NCI-H1092 treated with DMSO at 0.1 percent for 48 hours (cell line): Measurements from ENCODE around the gene METTL15.
A peak's percentile ranks its signal among the peaks of the same experiment; 100 is the strongest.
"Not testable (repeated sequence)": the region's sequence is repeated elsewhere in the genome, so short reads cannot be mapped to it uniquely, and the experiment has no call there.

Source experiments
- DNase-seq: peaks from one replicate; lab custom pipeline; 2025; lab: John Stamatoyannopoulos, UW

The METTL15 gene

GRCh38 chr11:28107750-28108618 is at the start of gene METTL15, which contains the start of gene KIF18A:
Gene METTL15 (plus strand): TSS chr11:28108388. CDS start chr11:28113335, 4,947 bp downstream.
Gene KIF18A (minus strand): TSS chr11:28108156. CDS start chr11:28097947, 10,209 bp downstream.
- peak; percentile 98 for DNase-seq

- DNase-seq, result no peak
Observed at GRCh38 chr11:28071305-28071704, 36.9 kb upstream of the METTL15 start.

- no peak for DNase-seq
Observed at GRCh38 chr11:28072321-28072720, 35.9 kb upstream of the METTL15 start.

GRCh38 chr11:28077521-28077920 is 30.7 kb upstream of the METTL15 start:
- DNase-seq, result no peak

- DNase-seq, result no peak
Observed at GRCh38 chr11:28083118-28083517, 25.1 kb upstream of the METTL15 start.

- DNase-seq, result no peak
Observed at GRCh38 chr11:28086569-28086968, 21.6 kb upstream of the METTL15 start.

GRCh38 chr11:28087192-28087591 is 21.0 kb upstream of the METTL15 start:
- not testable (repeated sequence) for DNase-seq

- not testable (repeated sequence) for DNase-seq
Observed at GRCh38 chr11:28087693-28088092, 20.5 kb upstream of the METTL15 start.

- DNase-seq, result no peak
Observed at GRCh38 chr11:28089378-28089777, 18.8 kb upstream of the METTL15 start.

GRCh38 chr11:28090052-28090749 is 18.0 kb upstream of the METTL15 start:
- DNase-seq, result no peak

GRCh38 chr11:28092786-28093185 is 15.4 kb upstream of the METTL15 start:
- no peak for DNase-seq

- no peak for DNase-seq
Observed at GRCh38 chr11:28098257-28098656, 9.9 kb upstream of the METTL15 start.

GRCh38 chr11:28099715-28100114 is 8.5 kb upstream of the METTL15 start:
- no peak for DNase-seq

GRCh38 chr11:28100665-28101064 is 7.5 kb upstream of the METTL15 start:
- no peak for DNase-seq

GRCh38 chr11:28102300-28102699 is 5.9 kb upstream of the METTL15 start:
- DNase-seq, result not testable (repeated sequence)

- DNase-seq, result no peak
Observed at GRCh38 chr11:28104425-28104824, 3.8 kb upstream of the METTL15 start.

GRCh38 chr11:28104984-28105383 is 3.2 kb upstream of the METTL15 start:
- DNase-seq, result no peak

- DNase-seq, result no peak
Observed at GRCh38 chr11:28105869-28106268, 2.3 kb upstream of the METTL15 start.

GRCh38 chr11:28106353-28107043 is 1.7 kb upstream of the METTL15 start:
- DNase-seq, result no peak

GRCh38 chr11:28107191-28107749 is 918 bp upstream of the METTL15 start:
- peak; percentile 67 for DNase-seq

GRCh38 chr11:28108958-28109357 is 770 bp downstream of the METTL15 start:
- DNase-seq, result no peak
